WTC11 (cell line): Measurements from ENCODE around the gene TRAIP. TPM values are rescaled to one million over a fixed set of nuclear protein-coding genes. Genes with fewer than 3 reads are reported as not detected.

ENCODE experiments used
- ATAC-seq: fragments of 200-7000 bp; cut with Tn5 transposase; 2 replicates; pipeline ENCODE4 v1.10.0; 2021; ENCODE audit warnings: mild to moderate bottlenecking, moderate library complexity
- CTCF ChIA-PET: fragments of 300-600 bp; sonication (Branson Sonifier 250); formaldehyde crosslinking; loops from one replicate; lab custom pipeline; 2021; ENCODE audit warnings: antibody characterized with exemption; lab: Charles Lee
- POLR2A ChIA-PET: fragments of 350-600 bp; sonication (Branson Sonifier 250); formaldehyde crosslinking; loops from one replicate; lab custom pipeline; 2021; ENCODE audit warnings: antibody characterized with exemption; lab: Charles Lee
- DNase-seq: peaks from one replicate; pipeline ENCODE4 v3.0.0; 2021; ENCODE audit warnings: low spot score
- H3K27ac Mint-ChIP-seq: 2 replicates; pipeline ENCODE4 v1.8.0; 2021; ENCODE audit warnings: mixed read lengths
- H3K27me3 Mint-ChIP-seq: 2 replicates; pipeline ENCODE4 v1.8.0; 2021; ENCODE audit warnings: low read depth, mild to moderate bottlenecking, moderate library complexity, mixed read lengths
- H3K36me3 Mint-ChIP-seq: 2 replicates; pipeline ENCODE4 v1.8.0; 2021; ENCODE audit warnings: mixed read lengths
- H3K4me1 Mint-ChIP-seq: 2 replicates; pipeline ENCODE4 v1.8.0; 2022; ENCODE audit warnings: mixed read lengths
- H3K4me3 Mint-ChIP-seq: 2 replicates; pipeline ENCODE4 v1.8.0; 2021; ENCODE audit warnings: mild to moderate bottlenecking, moderate library complexity, mixed read lengths
- H3K9me3 Mint-ChIP-seq: 2 replicates; pipeline ENCODE4 v1.8.0; 2021; ENCODE audit warnings: mixed read lengths
- AFF4 ChIP-seq: sonication (generic); formaldehyde crosslinking; IDR thresholded peaks from 2 replicates; pipeline ENCODE4 v1.8.1; 2023; ENCODE audit warnings: mild to moderate bottlenecking, missing genetic modification reagents, borderline replicate concordance
- ARID4B ChIP-seq: sonication (generic); formaldehyde crosslinking; IDR thresholded peaks from 2 replicates; pipeline ENCODE4 v1.8.0; 2023; ENCODE audit warnings: missing genetic modification reagents, mild to moderate bottlenecking, borderline replicate concordance
- CREB1 ChIP-seq: sonication (generic); formaldehyde crosslinking; IDR thresholded peaks from 2 replicates; pipeline ENCODE4 v1.8.0; 2023; ENCODE audit warnings: mild to moderate bottlenecking, missing genetic modification reagents
- CREM ChIP-seq: sonication (generic); formaldehyde crosslinking; IDR thresholded peaks from 2 replicates; pipeline ENCODE4 v1.8.1; 2022; ENCODE audit warnings: mild to moderate bottlenecking, missing genetic modification reagents, moderate library complexity
- ERG ChIP-seq: fragments of 250-450 bp; sonication (Bioruptor Pico); IDR thresholded peaks from 2 replicates; pipeline ENCODE4 v1.8.0; 2021; ENCODE audit warnings: mild to moderate bottlenecking
- ESRRA ChIP-seq: sonication (generic); formaldehyde crosslinking; IDR thresholded peaks from 2 replicates; pipeline ENCODE4 v1.8.1; 2022; ENCODE audit warnings: mild to moderate bottlenecking, missing genetic modification reagents, borderline replicate concordance
- HMGXB4 ChIP-seq: sonication (generic); formaldehyde crosslinking; IDR thresholded peaks from 2 replicates; pipeline ENCODE4 v1.8.1; 2023; ENCODE audit warnings: mild to moderate bottlenecking, moderate library complexity, missing genetic modification reagents
- NR1H2 ChIP-seq: sonication (generic); formaldehyde crosslinking; IDR thresholded peaks from 2 replicates; pipeline ENCODE4 v1.9.0; 2021; ENCODE audit warnings: mild to moderate bottlenecking, moderate library complexity, missing genetic modification reagents
- SMAD4 ChIP-seq: sonication (generic); formaldehyde crosslinking; IDR thresholded peaks from 2 replicates; pipeline ENCODE4 v1.8.0; 2022; ENCODE audit warnings: mild to moderate bottlenecking, missing genetic modification reagents
- USF1 ChIP-seq: sonication (generic); formaldehyde crosslinking; IDR thresholded peaks from 2 replicates; pipeline ENCODE4 v1.8.0; 2022; ENCODE audit warnings: mild to moderate bottlenecking, missing genetic modification reagents
- ZNF121 ChIP-seq: sonication (generic); formaldehyde crosslinking; IDR thresholded peaks from 2 replicates; pipeline ENCODE4 v1.8.0; 2023; ENCODE audit warnings: missing genetic modification reagents
- total RNA-seq: library from RNA; stranded (reverse); gene quantifications from 3 replicates; pipeline ENCODE4 v1.2.3, GENCODE V29; 2021

The TRAIP gene
- total RNA-seq, 1 experiment from 2014 or later = 25.9 TPM

- ChIA-PET CTCF (interaction anchor here (1.0 to 1.6 kb wide), 2 partner anchors 42 to 56 kb away, joined by 3 to 6 read pairs; partner anchors contain the start of gene INKA1), POLR2A (no interaction called here)
- Mint-ChIP-seq H3K27me3 (no peaks in the 10 kb centered on the region), H3K9me3 (no peaks in the 10 kb centered on the region), H3K27ac (no peak overlapping the region), H3K4me3 (no peak overlapping the region), H3K36me3 (peaks cover 39% of the 10 kb centered on the region), H3K4me1 (peaks cover 17% of the 10 kb centered on the region)
- TF ChIP-seq ZNF121 (CRISPR knock-in tag) (no peak), NR1H2 (no peak), HMGXB4 (CRISPR knock-in tag) (no peak), CREB1 (CRISPR knock-in tag) (no peak), ERG (CRISPR knock-in tag) (no peak), ARID4B (no peak), AFF4 (CRISPR knock-in tag) (no peak), ESRRA (CRISPR knock-in tag) (no peak), SMAD4 (no peak), CREM (no peak)
- no peak for DNase-seq
- ATAC-seq = no peak
Measured at GRCh38 chr3:49844464-49845183, 11.7 kb downstream of the TRAIP start.

GRCh38 chr3:49842843-49843517 is 13.4 kb downstream of the TRAIP start:
- no peaks in the 10 kb centered on the region for H3K27me3 Mint-ChIP-seq
- POLR2A ChIA-PET = no interaction called here

More at GRCh38 chr3:49842843-49843517, 13.4 kb downstream of the TRAIP start:
- no peaks in the 10 kb centered on the region for H3K9me3 Mint-ChIP-seq
- no peak overlapping the region for H3K4me3 Mint-ChIP-seq
- H3K27ac Mint-ChIP-seq = peak overlapping the region; percentile 63; the same call in 1 of the 2 replicates
- no peak for TF ChIP-seq AFF4 (CRISPR knock-in tag)
- TF ChIP-seq USF1 = peak; percentile 68; the same call in 1 of the 2 replicates
- TF ChIP-seq, all 79 proteins: peak for 1
- CTCF ChIA-PET = interaction anchor here (1.7 to 7.3 kb wide), 4 partner anchors 7 to 66 kb away, joined by 9 to 207 read pairs (median 58); partner anchors contain the start of genes INKA1 and MST1R
- DNase-seq = no peak
- Mint-ChIP-seq H3K36me3 (peaks cover 44% of the 10 kb centered on the region), H3K4me1 (peaks cover 17% of the 10 kb centered on the region)
- ATAC-seq = no peak
